GM12874 (cell line): ENCODE measurements around the gene SLC25A41.

Experiments
- CTCF ChIP-seq: IDR thresholded peaks from 2 replicates; pipeline ENCODE4 v1.5.1; 2011; ENCODE audit warnings: low read depth, mild to moderate bottlenecking, control low read depth, low read length, moderate library complexity; ENCODE audit not compliant: insufficient read depth

The SLC25A41 gene

GRCh38 chr19:6451583-6452222 lies 18.1 kb upstream of the SLC25A41 start:
- no peak for TF ChIP-seq CTCF

GRCh38 chr19:6450166-6450565 lies 16.6 kb upstream of the SLC25A41 start:
- TF ChIP-seq CTCF, result no peak

GRCh38 chr19:6448045-6448444 lies 14.5 kb upstream of the SLC25A41 start:
- TF ChIP-seq CTCF, result no peak

GRCh38 chr19:6446452-6446851 lies 12.9 kb upstream of the SLC25A41 start:
- TF ChIP-seq CTCF, result no peak

- no peak for TF ChIP-seq CTCF
Observed at GRCh38 chr19:6443986-6444385, 10.4 kb upstream of the SLC25A41 start.

- no peak for TF ChIP-seq CTCF
Observed at GRCh38 chr19:6442087-6442688, 8.6 kb upstream of the SLC25A41 start.

- TF ChIP-seq CTCF, result no peak
Observed at GRCh38 chr19:6440905-6441304, 7.3 kb upstream of the SLC25A41 start.
